Stimulated activated CD8-positive, alpha-beta memory T cell treated with anti-CD3 and anti-CD28 coated beads, Interleukin-15, amount 100 ng/mL, for 4 hours (primary cell): ENCODE results near the gene CNKSR1.
"Not testable (repeated sequence)": the region's sequence is repeated elsewhere in the genome, so short reads cannot be mapped to it uniquely, and the experiment has no call there.

ENCODE experiments used
- DNase-seq, 2 donors: peaks; one replicate each; pipeline ENCODE4 v3.0.0-alpha.2; 2020; ENCODE audit warnings: low read depth in 2 of 2

CNKSR1 gene

DNA sequence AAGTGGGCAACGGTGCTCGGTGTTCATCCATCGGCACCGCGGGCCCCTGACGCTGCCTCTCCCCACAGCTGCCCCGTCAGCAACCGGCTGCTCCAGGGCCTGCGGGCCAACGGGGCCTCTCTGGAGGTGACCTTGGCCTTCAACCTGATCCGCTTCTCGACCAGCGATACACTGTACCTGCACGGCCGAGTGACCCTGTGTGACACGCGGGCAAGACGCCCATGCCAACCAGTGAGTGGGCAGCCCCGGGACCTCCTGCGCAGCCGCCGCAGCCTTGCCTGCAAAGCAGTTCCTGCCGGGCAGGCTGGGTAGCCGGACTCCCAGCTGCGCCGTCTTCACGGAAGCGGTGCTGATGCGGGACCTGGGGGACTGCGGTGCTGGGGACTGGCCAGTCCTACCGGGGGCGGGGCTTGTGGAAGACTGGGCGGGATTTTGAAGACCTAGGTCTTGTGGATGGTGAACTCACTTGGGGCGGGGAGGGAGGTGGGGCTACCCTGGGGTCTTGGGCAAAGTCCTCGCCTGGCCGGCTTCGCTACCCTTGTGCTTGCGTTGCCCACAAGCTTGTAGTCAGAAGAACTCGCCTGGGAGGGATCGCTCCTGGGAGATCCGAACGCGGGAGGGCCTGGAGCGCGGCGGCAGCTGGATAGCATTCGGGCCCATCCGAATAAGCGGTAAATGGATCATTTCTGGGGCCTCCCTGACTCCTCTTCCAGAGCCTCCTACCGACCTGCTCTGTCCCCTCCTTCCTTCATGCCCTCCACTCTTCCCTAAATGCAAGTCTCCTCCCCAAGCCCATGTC is 47.9 kb downstream of the CNKSR1 start:
- DNase-seq = peak in 1 of 2 donors; percentile 7

DNA sequence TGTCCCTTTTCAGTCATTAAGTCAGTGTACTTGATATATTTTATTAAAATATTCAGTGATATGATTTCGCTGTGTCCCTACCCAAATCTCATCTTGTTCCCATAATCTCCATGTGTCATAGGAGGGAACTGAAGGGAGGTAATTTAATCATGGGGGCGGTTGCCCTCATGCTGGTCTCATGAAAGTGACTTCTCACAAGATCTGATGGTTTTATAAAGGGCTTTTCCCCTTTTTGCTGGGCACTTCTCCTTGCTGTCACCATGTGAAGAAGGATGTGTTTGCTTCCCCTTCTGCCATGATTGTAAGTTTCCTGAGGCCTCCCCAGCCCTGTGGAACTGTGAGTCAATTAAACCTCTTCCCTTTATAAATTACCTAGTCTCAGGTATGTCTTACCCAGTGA is 53.4 kb downstream of the CNKSR1 start:
- not testable (repeated sequence) for DNase-seq

DNA sequence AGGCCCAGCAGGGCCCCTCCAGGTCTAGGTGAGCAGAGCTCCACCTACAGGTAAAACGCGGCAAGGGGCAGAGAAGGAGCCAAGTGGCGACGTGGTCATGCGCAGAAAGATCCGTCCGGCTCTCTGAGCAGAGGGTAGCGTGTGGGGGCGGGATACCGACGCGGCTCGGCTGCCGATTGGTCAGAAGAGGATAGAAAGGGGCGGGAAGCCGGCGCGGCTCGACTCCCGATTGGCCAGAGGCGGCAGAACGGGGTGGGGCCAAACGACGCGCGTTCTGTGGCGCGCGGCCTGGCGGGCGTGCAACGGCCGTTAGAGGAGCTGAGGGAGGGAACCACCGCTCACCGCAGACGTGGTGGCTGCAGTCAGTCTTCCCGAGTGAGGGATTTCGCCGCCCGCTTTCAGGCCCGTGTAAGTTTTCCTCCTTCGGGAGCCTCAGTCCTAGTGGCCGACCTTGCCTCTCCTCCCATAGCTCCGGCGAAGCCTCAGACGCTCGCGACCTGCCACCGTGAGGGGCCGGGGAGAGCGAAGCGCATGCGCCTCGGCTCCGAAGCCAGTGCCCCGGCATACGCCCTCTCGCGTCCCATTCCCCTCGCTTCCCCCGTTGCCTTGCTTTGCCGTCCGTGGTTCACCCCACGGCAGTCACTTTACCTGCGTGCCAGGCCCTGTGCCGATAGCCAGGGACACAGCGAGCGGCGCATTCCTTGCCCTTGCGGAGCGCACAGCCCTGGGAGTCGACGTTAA is 56.8 kb downstream of the CNKSR1 start, which contains the start of gene CEP85:
TSS of gene CEP85 (plus strand) at position 298 of the 741 bp plus-strand sequence. CDS start 5,584 bp downstream, outside the sequence.
- DNase-seq = peak; percentile 95 to 97

DNA sequence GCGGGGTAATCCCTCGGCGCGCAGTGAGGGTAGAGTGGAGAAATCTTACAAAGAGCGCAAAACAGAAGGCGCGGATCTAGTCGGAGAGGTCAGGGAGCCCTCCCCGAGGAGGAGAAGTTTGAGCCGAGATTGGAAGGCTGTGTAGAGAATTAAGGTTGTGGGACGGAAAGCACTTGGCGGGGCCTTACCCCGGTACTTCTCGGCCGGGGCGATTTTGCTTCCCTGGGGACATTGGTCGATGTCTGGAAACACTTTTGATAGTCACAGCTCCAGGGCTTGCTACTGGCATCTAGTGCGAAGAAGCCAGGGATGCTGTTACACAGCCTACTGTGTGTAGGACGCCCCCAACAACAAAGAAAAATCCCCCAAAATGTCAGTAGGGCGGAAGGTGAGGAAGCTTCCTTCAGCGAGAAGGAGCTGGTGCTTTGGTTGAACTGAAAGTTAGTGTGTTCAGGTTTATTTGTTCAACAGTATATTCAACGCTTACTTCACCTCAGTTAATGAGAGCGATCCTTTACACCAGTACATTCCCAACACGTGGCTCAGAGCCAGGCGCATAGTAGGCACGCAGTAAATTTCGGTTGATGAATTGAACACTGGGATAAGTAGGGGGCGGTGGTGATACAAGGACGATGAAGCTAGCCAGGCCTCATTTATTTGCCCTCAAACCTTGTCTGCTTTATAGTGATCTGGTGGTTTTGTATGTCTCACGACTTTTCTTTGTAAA is 57.5 kb downstream of the CNKSR1 start:
- DNase-seq = no peak

DNA sequence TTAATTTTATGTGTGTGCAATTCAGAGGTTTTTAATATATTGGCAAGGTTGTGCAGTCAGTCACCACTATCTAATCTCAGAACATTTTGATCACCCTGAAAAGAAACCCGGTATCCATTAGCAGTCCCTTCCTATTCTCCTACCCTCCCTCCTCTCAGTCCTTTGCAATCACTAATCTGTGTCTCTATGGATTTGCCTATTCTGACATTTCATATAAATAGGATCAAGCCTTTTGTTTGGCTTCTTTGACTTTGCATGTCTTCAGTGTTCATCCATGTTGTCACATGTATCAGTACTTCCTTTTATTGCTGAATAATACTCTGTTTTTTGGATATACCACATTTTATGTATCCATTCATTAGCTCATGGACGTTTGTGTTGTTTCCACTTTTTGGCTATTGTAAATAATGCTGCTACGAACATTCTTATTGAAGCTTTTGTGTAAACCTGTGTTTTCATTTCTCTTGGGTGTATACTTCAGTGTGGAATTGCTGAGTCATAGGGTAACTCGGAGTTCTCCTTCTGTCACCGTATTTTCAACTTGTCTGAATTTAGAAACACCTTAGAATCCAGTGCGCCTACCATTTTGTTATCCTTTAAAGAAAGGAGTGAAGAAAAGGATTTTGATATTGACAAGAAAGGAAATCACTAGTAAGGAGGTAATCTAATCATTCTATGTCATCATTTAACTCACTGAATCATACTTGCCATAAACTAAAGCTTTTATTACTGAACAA is 60.1 kb downstream of the CNKSR1 start:
- DNase-seq = no peak
